Neural progenitor cell (in vitro differentiated cells): ENCODE measurements around the gene PTPRN2. TPM values are rescaled to one million over a fixed set of nuclear protein-coding genes. Genes with fewer than 3 reads are reported as not detected.
A peak's percentile ranks its signal among the peaks of the same experiment; 100 is the strongest.

Experiments used
- DNase-seq: peaks from one replicate; pipeline ENCODE4 v3.0.0-alpha.2; 2016; ENCODE audit warnings: low spot score
- H2AFZ ChIP-seq: fragments of 200-600 bp; sonication (generic); replicated peaks from 2 replicates; pipeline ENCODE4 v1.6.1; 2016; ENCODE audit warnings: antibody characterized with exemption
- H3F3A ChIP-seq: fragments of 200-600 bp; sonication (generic); 2 replicates; pipeline ENCODE4 v1.6.1; 2016; ENCODE audit warnings: antibody characterized with exemption, low read depth
- H3K27ac ChIP-seq: fragments of 200-600 bp; sonication (generic); 2 replicates; pipeline ENCODE4 v1.5.1; 2016; ENCODE audit warnings: mild to moderate bottlenecking
- H3K27me3 ChIP-seq: fragments of 200-600 bp; sonication (generic); 2 replicates; pipeline ENCODE4 v1.6.1; 2016; ENCODE audit warnings: mild to moderate bottlenecking, moderate library complexity
- H3K36me3 ChIP-seq: fragments of 200-600 bp; sonication (generic); 2 replicates; pipeline ENCODE4 v1.5.1; 2016
- H3K4me1 ChIP-seq: fragments of 200-600 bp; sonication (generic); 2 replicates; pipeline ENCODE4 v1.6.1; 2016; ENCODE audit warnings: mixed run types
- H3K4me2 ChIP-seq: fragments of 200-600 bp; sonication (generic); 2 replicates; pipeline ENCODE4 v1.6.1; 2016
- H3K4me3 ChIP-seq: fragments of 200-600 bp; sonication (generic); 2 replicates; pipeline ENCODE4 v1.5.1; 2016
- H3K79me2 ChIP-seq: fragments of 200-600 bp; sonication (generic); 2 replicates; pipeline ENCODE4 v1.6.1; 2016; ENCODE audit warnings: low read depth
- H3K9ac ChIP-seq: fragments of 200-600 bp; sonication (generic); 2 replicates; pipeline ENCODE4 v1.6.1; 2016
- H3K9me3 ChIP-seq: fragments of 200-600 bp; sonication (generic); 2 replicates; pipeline ENCODE4 v1.5.1; 2016; ENCODE audit warnings: low read depth
- H4K20me1 ChIP-seq: fragments of 200-600 bp; sonication (generic); 2 replicates; pipeline ENCODE4 v1.6.1; 2016; ENCODE audit warnings: low read depth
- H3K27ac Mint-ChIP-seq: 3 replicates; pipeline ENCODE4 v1.8.0; 2021; ENCODE audit warnings: mixed read lengths
- H3K27me3 Mint-ChIP-seq: 2 replicates; pipeline ENCODE4 v1.8.0; 2022; ENCODE audit warnings: low read depth, mild to moderate bottlenecking, inconsistent platforms, moderate library complexity, mixed read lengths; ENCODE audit not compliant: insufficient read depth
- H3K36me3 Mint-ChIP-seq: 3 replicates; pipeline ENCODE4 v1.8.0; 2021; ENCODE audit warnings: mixed read lengths
- H3K4me1 Mint-ChIP-seq: 3 replicates; pipeline ENCODE4 v1.8.0; 2021; ENCODE audit warnings: mixed read lengths
- H3K4me3 Mint-ChIP-seq: 3 replicates; pipeline ENCODE4 v1.8.0; 2021; ENCODE audit warnings: mild to moderate bottlenecking, moderate library complexity, mixed read lengths
- H3K9me3 Mint-ChIP-seq: 3 replicates; pipeline ENCODE4 v1.8.0; 2020; ENCODE audit warnings: mixed read lengths
- EZH2 ChIP-seq: fragments of 200-600 bp; sonication (generic); IDR thresholded peaks from 2 replicates; pipeline ENCODE4 v1.6.1; 2017; ENCODE audit warnings: antibody characterized with exemption, mild to moderate bottlenecking, moderate library complexity
- EZH2phosphoT487 ChIP-seq: fragments of 200-600 bp; sonication (generic); IDR thresholded peaks from 2 replicates; pipeline ENCODE4 v1.6.1; 2017; ENCODE audit warnings: antibody characterized with exemption
- total RNA-seq: library from RNA; depleted of rRNA; stranded (reverse); fragments of >200 nt; gene quantifications from 2 replicates; pipeline ENCODE4 v1.2.3, GENCODE V29; 2015; ENCODE audit warnings: low replicate concordance
- TF ChIP-seq, protein P1 (sequence below): fragments of 200-600 bp; sonication (generic); IDR thresholded peaks from 2 replicates; pipeline ENCODE4 v1.5.1; 2017; ENCODE audit warnings: antibody characterized with exemption, mild to moderate bottlenecking

The PTPRN2 gene
- total RNA-seq, 1 donor from 2014 or later = 3.0 TPM

DNA sequence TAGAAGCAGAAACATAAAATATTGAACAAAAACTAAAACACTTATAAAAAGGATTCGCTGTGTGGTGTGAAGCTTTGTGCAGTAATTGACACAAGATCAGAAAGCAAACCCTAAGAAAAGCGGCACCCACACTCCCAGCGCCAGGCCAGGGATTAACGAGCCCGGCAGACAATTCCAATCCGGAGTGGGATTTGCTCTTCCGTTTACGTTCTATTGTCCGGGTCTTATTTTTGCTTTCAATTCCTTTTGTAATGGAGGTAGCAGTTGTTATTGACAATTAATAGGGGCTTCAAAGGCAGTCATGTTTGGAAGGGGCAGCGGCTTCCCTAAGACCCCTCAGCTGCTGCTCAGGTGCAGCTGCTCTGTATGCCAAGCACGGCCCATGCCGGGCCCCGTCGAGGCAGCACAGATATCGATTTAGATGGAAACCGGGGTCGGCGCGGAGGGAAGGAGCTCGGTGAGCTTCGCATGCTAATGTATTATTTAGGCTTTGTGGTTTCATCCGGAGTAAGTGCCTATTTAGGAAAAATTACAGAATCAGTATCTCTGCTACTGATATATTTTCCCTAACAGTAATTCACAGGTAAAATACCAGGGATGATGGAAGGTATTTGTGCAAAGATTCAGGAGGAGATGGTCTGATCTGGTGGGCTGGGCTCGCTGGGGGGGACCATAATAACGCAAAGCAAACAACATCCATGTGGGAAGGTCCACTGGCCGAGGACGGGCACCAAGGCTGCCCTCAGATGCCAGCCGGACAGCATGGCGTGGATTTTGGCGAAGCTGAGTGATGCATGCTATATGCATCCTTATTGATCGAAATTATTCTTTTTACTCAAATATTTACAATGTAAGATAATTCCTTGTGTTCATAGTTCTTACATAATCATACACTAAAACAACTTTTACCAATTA lies 561.7 kb downstream of the PTPRN2 start:
- H3K27ac Mint-ChIP-seq = peak overlapping the region; percentile 69
- peaks cover 13% of the 10 kb centered on the region for H3F3A ChIP-seq
- no peak overlapping the region for H3K27ac ChIP-seq
- H3K79me2 ChIP-seq = no peaks in the 10 kb centered on the region
- no peak overlapping the region for H3K9ac ChIP-seq
- H4K20me1 ChIP-seq = no peaks in the 10 kb centered on the region
- H2AFZ ChIP-seq = no peak overlapping the region
- H3K9me3 ChIP-seq = no peaks in the 10 kb centered on the region
- no peaks in the 10 kb centered on the region for H3K36me3 ChIP-seq
- TF ChIP-seq EZH2phosphoT487 = no peak
- TF ChIP-seq EZH2 = no peak
- TF ChIP-seq, protein P1, sequence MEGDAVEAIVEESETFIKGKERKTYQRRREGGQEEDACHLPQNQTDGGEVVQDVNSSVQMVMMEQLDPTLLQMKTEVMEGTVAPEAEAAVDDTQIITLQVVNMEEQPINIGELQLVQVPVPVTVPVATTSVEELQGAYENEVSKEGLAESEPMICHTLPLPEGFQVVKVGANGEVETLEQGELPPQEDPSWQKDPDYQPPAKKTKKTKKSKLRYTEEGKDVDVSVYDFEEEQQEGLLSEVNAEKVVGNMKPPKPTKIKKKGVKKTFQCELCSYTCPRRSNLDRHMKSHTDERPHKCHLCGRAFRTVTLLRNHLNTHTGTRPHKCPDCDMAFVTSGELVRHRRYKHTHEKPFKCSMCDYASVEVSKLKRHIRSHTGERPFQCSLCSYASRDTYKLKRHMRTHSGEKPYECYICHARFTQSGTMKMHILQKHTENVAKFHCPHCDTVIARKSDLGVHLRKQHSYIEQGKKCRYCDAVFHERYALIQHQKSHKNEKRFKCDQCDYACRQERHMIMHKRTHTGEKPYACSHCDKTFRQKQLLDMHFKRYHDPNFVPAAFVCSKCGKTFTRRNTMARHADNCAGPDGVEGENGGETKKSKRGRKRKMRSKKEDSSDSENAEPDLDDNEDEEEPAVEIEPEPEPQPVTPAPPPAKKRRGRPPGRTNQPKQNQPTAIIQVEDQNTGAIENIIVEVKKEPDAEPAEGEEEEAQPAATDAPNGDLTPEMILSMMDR = no peak
- H3K27me3 ChIP-seq = no peaks in the 10 kb centered on the region
- peak overlapping the region; percentile 27 for H3K4me2 ChIP-seq
- peaks cover 6% of the 10 kb centered on the region for H3K27me3 Mint-ChIP-seq
- H3K4me3 ChIP-seq = no peak overlapping the region
- H3K9me3 Mint-ChIP-seq = no peaks in the 10 kb centered on the region
- no peak overlapping the region for H3K4me3 Mint-ChIP-seq
- peaks cover 34% of the 10 kb centered on the region for H3K4me1 ChIP-seq
- peaks cover 42% of the 10 kb centered on the region for H3K4me1 Mint-ChIP-seq
- no peaks in the 10 kb centered on the region for H3K36me3 Mint-ChIP-seq
- DNase-seq = peak; percentile 56

DNA sequence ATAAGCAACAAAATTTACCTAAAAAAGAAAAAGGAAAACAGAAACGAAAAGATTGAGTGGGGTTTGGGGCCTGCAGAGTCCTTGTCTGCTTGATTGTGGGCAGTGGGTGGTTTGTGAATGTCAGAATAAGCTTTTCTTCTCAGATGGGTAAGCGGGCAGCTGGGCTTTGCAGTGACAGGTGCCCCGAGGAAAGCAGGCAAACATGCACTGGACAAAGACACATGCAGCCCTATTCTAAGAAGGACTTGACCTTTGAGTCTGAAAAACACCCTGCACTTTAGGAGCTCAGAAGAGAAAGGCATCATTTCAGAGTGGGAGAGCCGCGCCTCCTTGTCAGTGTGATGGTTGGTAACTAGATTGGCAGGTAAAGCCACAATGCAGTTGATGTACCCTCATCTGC lies 562.7 kb downstream of the PTPRN2 start:
- Histone ChIP-seq H3K27ac (no peak overlapping the region), H2AFZ (no peak overlapping the region), H3K9me3 (no peaks in the 10 kb centered on the region), H3K4me3 (no peak overlapping the region), H3K36me3 (no peaks in the 10 kb centered on the region), H3K4me1 (peaks cover 30% of the 10 kb centered on the region), H3K79me2 (no peaks in the 10 kb centered on the region), H3K27me3 (no peaks in the 10 kb centered on the region), H3F3A (peaks cover 10% of the 10 kb centered on the region), H3K4me2 (no peak overlapping the region), H4K20me1 (no peaks in the 10 kb centered on the region), H3K9ac (no peak overlapping the region)
- Mint-ChIP-seq H3K9me3 (no peaks in the 10 kb centered on the region), H3K27ac (peak overlapping the region; percentile 9), H3K4me3 (no peak overlapping the region), H3K36me3 (no peaks in the 10 kb centered on the region), H3K27me3 (peaks cover 6% of the 10 kb centered on the region), H3K4me1 (peaks cover 38% of the 10 kb centered on the region)
- no peak for DNase-seq
- TF ChIP-seq, protein P1 = no peak
- TF ChIP-seq EZH2 = no peak
- no peak for TF ChIP-seq EZH2phosphoT487

DNA sequence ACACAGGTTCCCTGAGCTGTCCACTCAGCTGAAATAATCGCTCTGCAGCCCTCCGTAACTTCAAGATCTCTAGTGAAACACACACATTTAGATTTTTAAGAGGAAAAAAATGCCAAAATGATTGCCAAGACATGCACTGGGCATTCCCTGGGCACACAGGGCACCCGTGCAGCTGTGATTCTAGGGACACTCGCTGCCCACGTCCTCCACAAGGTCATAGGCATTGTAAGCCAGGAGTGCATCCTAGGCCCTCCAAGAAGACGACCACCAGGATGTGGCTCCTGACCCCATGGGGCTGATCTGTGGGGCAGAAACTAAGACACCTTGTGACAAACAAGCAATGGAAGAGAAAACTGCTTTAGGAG lies 563.3 kb downstream of the PTPRN2 start:
- H3K4me3 Mint-ChIP-seq = no peak overlapping the region
- H3F3A ChIP-seq = peaks cover 10% of the 10 kb centered on the region
- H3K27ac Mint-ChIP-seq = peak overlapping the region; percentile 9
- no peaks in the 10 kb centered on the region for H3K36me3 Mint-ChIP-seq
- no peak overlapping the region for H3K4me3 ChIP-seq
- peaks cover 30% of the 10 kb centered on the region for H3K4me1 ChIP-seq
- H3K36me3 ChIP-seq = no peaks in the 10 kb centered on the region
- peaks cover 5% of the 10 kb centered on the region for H3K27me3 Mint-ChIP-seq
- H3K4me2 ChIP-seq = no peak overlapping the region
- H3K9ac ChIP-seq = no peak overlapping the region
- H3K27me3 ChIP-seq = no peaks in the 10 kb centered on the region
- no peak overlapping the region for H3K27ac ChIP-seq
- no peaks in the 10 kb centered on the region for H3K79me2 ChIP-seq
- no peaks in the 10 kb centered on the region for H3K9me3 ChIP-seq
- H2AFZ ChIP-seq = no peak overlapping the region
- no peak for DNase-seq
- no peaks in the 10 kb centered on the region for H4K20me1 ChIP-seq
- TF ChIP-seq, protein P1 = no peak
- TF ChIP-seq EZH2phosphoT487 = no peak
- TF ChIP-seq EZH2 = no peak
- peaks cover 34% of the 10 kb centered on the region for H3K4me1 Mint-ChIP-seq
- H3K9me3 Mint-ChIP-seq = no peaks in the 10 kb centered on the region
